ENCODE measurements around the gene ZNF473.

The ZNF473 gene

GRCh38 chr19:50025794-50026549 lies at the start of gene ZNF473:
Gene ZNF473, plus strand, starts transcription at chr19:50026005. Its CDS starts 5,078 bp downstream, at chr19:50031083.
- Histone ChIP-seq H3K9me3 (ENCODE audit: control insufficient read depth, low read length) (no peaks in the 10 kb centered on the region), H3K36me3 (ENCODE audit: control insufficient read depth, insufficient read depth, low read length, severe bottlenecking) (peaks cover 8% of the 10 kb centered on the region), H3K4me1 (ENCODE audit: control insufficient read depth, insufficient read depth, low read length) (peaks cover 26% of the 10 kb centered on the region), H3K4me3 (ENCODE audit: low read length) (peak within 1 kb of the TSS; percentile 99), H3K27me3 (replicated peaks; ENCODE audit: control insufficient read depth, insufficient read depth, low read length) (no peaks in the 10 kb centered on the region), H3K9ac (ENCODE audit: low read length) (peak within 1 kb of the TSS; percentile 97)
- DNase-seq (ENCODE audit: low read depth): peak; percentile 98

- H3K4me3 ChIP-seq (ENCODE audit: low read length): no peak overlapping the region
- peaks cover 8% of the 10 kb centered on the region for H3K27me3 ChIP-seq (replicated peaks; ENCODE audit: control insufficient read depth, insufficient read depth, low read length)
- H3K9me3 ChIP-seq (ENCODE audit: control insufficient read depth, low read length): no peaks in the 10 kb centered on the region
- no peak overlapping the region for H3K9ac ChIP-seq (ENCODE audit: low read length)
- DNase-seq (ENCODE audit: low read depth): no peak
- peaks cover 22% of the 10 kb centered on the region for H3K36me3 ChIP-seq (ENCODE audit: control insufficient read depth, insufficient read depth, low read length, severe bottlenecking)
- H3K4me1 ChIP-seq (ENCODE audit: control insufficient read depth, insufficient read depth, low read length): no peaks in the 10 kb centered on the region
These were observed 49.3 kb upstream of the ZNF473 start for GRCh38 chr19:49976496-49976895.

- Histone ChIP-seq H3K36me3 (ENCODE audit: control insufficient read depth, insufficient read depth, low read length, severe bottlenecking) (peaks cover 27% of the 10 kb centered on the region), H3K9ac (ENCODE audit: low read length) (no peak overlapping the region), H3K4me1 (ENCODE audit: control insufficient read depth, insufficient read depth, low read length) (no peaks in the 10 kb centered on the region), H3K9me3 (ENCODE audit: control insufficient read depth, low read length) (no peaks in the 10 kb centered on the region), H3K27me3 (replicated peaks; ENCODE audit: control insufficient read depth, insufficient read depth, low read length) (peaks cover 3% of the 10 kb centered on the region), H3K4me3 (ENCODE audit: low read length) (no peak overlapping the region)
- no peak for DNase-seq (ENCODE audit: low read depth)
These were observed 48.7 kb upstream of the ZNF473 start for GRCh38 chr19:49977076-49977475.

GRCh38 chr19:49977881-49978280 lies 47.9 kb upstream of the ZNF473 start:
- no peak overlapping the region for H3K9ac ChIP-seq (ENCODE audit: low read length)
- H3K36me3 ChIP-seq (ENCODE audit: control insufficient read depth, insufficient read depth, low read length, severe bottlenecking): peaks cover 27% of the 10 kb centered on the region
- no peaks in the 10 kb centered on the region for H3K27me3 ChIP-seq (replicated peaks; ENCODE audit: control insufficient read depth, insufficient read depth, low read length)
- H3K9me3 ChIP-seq (ENCODE audit: control insufficient read depth, low read length): no peaks in the 10 kb centered on the region
- no peaks in the 10 kb centered on the region for H3K4me1 ChIP-seq (ENCODE audit: control insufficient read depth, insufficient read depth, low read length)
- H3K4me3 ChIP-seq (ENCODE audit: low read length): no peak overlapping the region
- DNase-seq (ENCODE audit: low read depth): no peak

GRCh38 chr19:49978324-49978723 lies 47.5 kb upstream of the ZNF473 start:
- Histone ChIP-seq H3K27me3 (replicated peaks; ENCODE audit: control insufficient read depth, insufficient read depth, low read length) (no peaks in the 10 kb centered on the region), H3K9me3 (ENCODE audit: control insufficient read depth, low read length) (no peaks in the 10 kb centered on the region), H3K9ac (ENCODE audit: low read length) (no peak overlapping the region), H3K4me3 (ENCODE audit: low read length) (no peak overlapping the region), H3K4me1 (ENCODE audit: control insufficient read depth, insufficient read depth, low read length) (no peaks in the 10 kb centered on the region), H3K36me3 (ENCODE audit: control insufficient read depth, insufficient read depth, low read length, severe bottlenecking) (peaks cover 27% of the 10 kb centered on the region)
- DNase-seq (ENCODE audit: low read depth): no peak

- DNase-seq (ENCODE audit: low read depth): no peak
- H3K4me3 ChIP-seq (ENCODE audit: low read length): no peak overlapping the region
- H3K9me3 ChIP-seq (ENCODE audit: control insufficient read depth, low read length): no peaks in the 10 kb centered on the region
- peaks cover 40% of the 10 kb centered on the region for H3K36me3 ChIP-seq (ENCODE audit: control insufficient read depth, insufficient read depth, low read length, severe bottlenecking)
- no peaks in the 10 kb centered on the region for H3K4me1 ChIP-seq (ENCODE audit: control insufficient read depth, insufficient read depth, low read length)
- H3K9ac ChIP-seq (ENCODE audit: low read length): no peak overlapping the region
- no peaks in the 10 kb centered on the region for H3K27me3 ChIP-seq (replicated peaks; ENCODE audit: control insufficient read depth, insufficient read depth, low read length)
These were observed 43.9 kb upstream of the ZNF473 start for GRCh38 chr19:49981603-49982593.

- DNase-seq (ENCODE audit: low read depth): peak; percentile 66
- Histone ChIP-seq H3K9me3 (ENCODE audit: control insufficient read depth, low read length) (no peaks in the 10 kb centered on the region), H3K4me3 (ENCODE audit: low read length) (no peak overlapping the region), H3K27me3 (replicated peaks; ENCODE audit: control insufficient read depth, insufficient read depth, low read length) (no peaks in the 10 kb centered on the region), H3K36me3 (ENCODE audit: control insufficient read depth, insufficient read depth, low read length, severe bottlenecking) (peaks cover 36% of the 10 kb centered on the region), H3K4me1 (ENCODE audit: control insufficient read depth, insufficient read depth, low read length) (no peaks in the 10 kb centered on the region), H3K9ac (ENCODE audit: low read length) (no peak overlapping the region)
These were observed 42.1 kb upstream of the ZNF473 start for GRCh38 chr19:49983645-49984229.

- H3K9me3 ChIP-seq (ENCODE audit: control insufficient read depth, low read length): no peaks in the 10 kb centered on the region
- no peaks in the 10 kb centered on the region for H3K4me1 ChIP-seq (ENCODE audit: control insufficient read depth, insufficient read depth, low read length)
- H3K4me3 ChIP-seq (ENCODE audit: low read length): no peak overlapping the region
These were observed 41.3 kb upstream of the ZNF473 start for GRCh38 chr19:49984491-49984890.

GRCh38 chr19:49985871-49986270 lies 39.9 kb upstream of the ZNF473 start:
- H3K27me3 ChIP-seq (replicated peaks; ENCODE audit: control insufficient read depth, insufficient read depth, low read length): no peaks in the 10 kb centered on the region
- H3K9me3 ChIP-seq (ENCODE audit: control insufficient read depth, low read length): no peaks in the 10 kb centered on the region
- no peak for DNase-seq (ENCODE audit: low read depth)
- no peaks in the 10 kb centered on the region for H3K4me1 ChIP-seq (ENCODE audit: control insufficient read depth, insufficient read depth, low read length)
- H3K4me3 ChIP-seq (ENCODE audit: low read length): no peak overlapping the region
- H3K36me3 ChIP-seq (ENCODE audit: control insufficient read depth, insufficient read depth, low read length, severe bottlenecking): peaks cover 51% of the 10 kb centered on the region
- no peak overlapping the region for H3K9ac ChIP-seq (ENCODE audit: low read length)

More at GRCh38 chr19:49984491-49984890, 41.3 kb upstream of the ZNF473 start:
- no peak for DNase-seq (ENCODE audit: low read depth)
- H3K27me3 ChIP-seq (replicated peaks; ENCODE audit: control insufficient read depth, insufficient read depth, low read length): no peaks in the 10 kb centered on the region
- H3K36me3 ChIP-seq (ENCODE audit: control insufficient read depth, insufficient read depth, low read length, severe bottlenecking): peaks cover 39% of the 10 kb centered on the region
- H3K9ac ChIP-seq (ENCODE audit: low read length): no peak overlapping the region

GRCh38 chr19:49986354-49986753 lies 39.5 kb upstream of the ZNF473 start:
- Histone ChIP-seq H3K4me1 (ENCODE audit: control insufficient read depth, insufficient read depth, low read length) (no peaks in the 10 kb centered on the region), H3K9me3 (ENCODE audit: control insufficient read depth, low read length) (no peaks in the 10 kb centered on the region), H3K27me3 (replicated peaks; ENCODE audit: control insufficient read depth, insufficient read depth, low read length) (no peaks in the 10 kb centered on the region), H3K36me3 (ENCODE audit: control insufficient read depth, insufficient read depth, low read length, severe bottlenecking) (peaks cover 56% of the 10 kb centered on the region), H3K9ac (ENCODE audit: low read length) (no peak overlapping the region), H3K4me3 (ENCODE audit: low read length) (no peak overlapping the region)
- no peak for DNase-seq (ENCODE audit: low read depth)

- Histone ChIP-seq H3K27me3 (replicated peaks; ENCODE audit: control insufficient read depth, insufficient read depth, low read length) (no peaks in the 10 kb centered on the region), H3K9ac (ENCODE audit: low read length) (no peak overlapping the region), H3K36me3 (ENCODE audit: control insufficient read depth, insufficient read depth, low read length, severe bottlenecking) (peaks cover 60% of the 10 kb centered on the region), H3K4me1 (ENCODE audit: control insufficient read depth, insufficient read depth, low read length) (no peaks in the 10 kb centered on the region), H3K9me3 (ENCODE audit: control insufficient read depth, low read length) (no peaks in the 10 kb centered on the region), H3K4me3 (ENCODE audit: low read length) (no peak overlapping the region)
- DNase-seq (ENCODE audit: low read depth): peak; percentile 94
These were observed 38.6 kb upstream of the ZNF473 start for GRCh38 chr19:49987159-49987698.
